HepG2 (cell line): ENCODE results near the gene FKBP1A. TPM values are rescaled to one million over a fixed set of nuclear protein-coding genes. Genes with fewer than 3 reads are reported as not detected.

ENCODE experiments used
- ATAC-seq: fragments of 200-7000 bp; cut with Tn5 transposase; 3 replicates; pipeline ENCODE4 v1.9.1; 2020; ENCODE audit warnings: mild to moderate bottlenecking, moderate library complexity
- BruUV-seq: library from RNA; stranded (reverse); fragments of 400-500 nt; replicated peaks from 2 replicates; lab custom pipeline; 2021; lab: Mats Ljungman, UMichigan
- CTCF ChIA-PET: fragments of 300-600 bp; formaldehyde crosslinking; extraction: SDS; loops from one replicate; lab custom pipeline; 2021; ENCODE audit warnings: low total read pairs, inconsistent platforms, low intra/inter-chr PET ratio; lab: Yijun Ruan, JAX
- POLR2A ChIA-PET: fragments of 350-600 bp; sonication (Branson Sonifier 250); formaldehyde crosslinking; loops from one replicate; lab custom pipeline; 2020; ENCODE audit warnings: antibody characterized with exemption, inconsistent platforms; lab: Yijun Ruan, JAX
- DNase-seq: peaks from one replicate; pipeline ENCODE4 v3.0.0-alpha.2; 2015; ENCODE audit warnings: low spot score
- FAIRE-seq: peaks from 3 replicates; lab custom pipeline; 2011; peaks lifted over from hg19 to GRCh38; lab: Jason Lieb, UNC
- H2AFZ ChIP-seq: one replicate; pipeline ENCODE4 v1.6.1; 2011; ENCODE audit warnings: low read length, inconsistent platforms
- H3K27ac ChIP-seq: fragments of 300-600 bp; 3 replicates; pipeline ENCODE4 v1.8.0; 2011; ENCODE audit warnings: mixed run types, mild to moderate bottlenecking, mixed read lengths, low read length, inconsistent platforms; ENCODE audit not compliant: insufficient read depth; ENCODE audit errors: extremely low read length
- H3K27me3 ChIP-seq, 2 experiments: fragments of 200-600 bp in 1 of 2; 2 replicates in 1 of 2; 3 replicates in 1 of 2; pipeline versions ENCODE4 v1.6.0 to v1.8.0; 2011; ENCODE audit warnings: low read length in 2 of 2, mild to moderate bottlenecking in 2 of 2, moderate library complexity in 2 of 2, inconsistent platforms in 1 of 2; ENCODE audit not compliant: insufficient read depth in 2 of 2, control insufficient read depth in 1 of 2
- H3K36me3 ChIP-seq, 2 experiments: fragments of 200-600 bp in 1 of 2; replicated peaks in 1 of 2; 2 replicates in 1 of 2; 3 replicates in 1 of 2; pipeline versions ENCODE4 v1.5.1 to v1.8.0; 2011; ENCODE audit warnings: low read length in 2 of 2, inconsistent platforms in 1 of 2; ENCODE audit not compliant: insufficient read depth in 2 of 2, control insufficient read depth in 1 of 2
- H3K4me1 ChIP-seq: 2 replicates; pipeline ENCODE4 v1.5.1; 2012; ENCODE audit warnings: low read length, inconsistent platforms; ENCODE audit not compliant: insufficient read depth
- H3K4me2 ChIP-seq: 2 replicates; pipeline ENCODE4 v1.6.0; 2011; ENCODE audit warnings: low read depth, low read length, inconsistent platforms
- H3K4me3 ChIP-seq, 3 experiments: fragments of 200-600 bp in 1 of 3; sonication (generic), shearing (Covaris generic) in 1 of 3; replicated peaks in 1 of 3; 2 replicates each; pipeline ENCODE4 v1.5.1; 2011 to 2016; ENCODE audit warnings: low read length in 3 of 3, inconsistent platforms in 2 of 3, low read depth in 2 of 3, mild to moderate bottlenecking in 2 of 3, control low read depth in 1 of 3, mixed read lengths in 1 of 3; ENCODE audit not compliant: insufficient read depth in 1 of 3
- H3K79me2 ChIP-seq: one replicate; pipeline ENCODE4 v1.6.1; 2011; ENCODE audit warnings: low read length, inconsistent platforms; ENCODE audit not compliant: insufficient read depth
- H3K9ac ChIP-seq: 2 replicates; pipeline ENCODE4 v1.6.0; 2011; ENCODE audit warnings: mild to moderate bottlenecking, low read depth, low read length, inconsistent platforms; ENCODE audit not compliant: insufficient read depth
- H3K9me3 ChIP-seq: 2 replicates; pipeline ENCODE4 v1.5.1; 2012; ENCODE audit warnings: mild to moderate bottlenecking, low read length
- H4K20me1 ChIP-seq: 2 replicates; pipeline ENCODE4 v1.6.0; 2011; ENCODE audit warnings: inconsistent platforms, mild to moderate bottlenecking, low read length, moderate library complexity; ENCODE audit not compliant: insufficient read depth
- EEA1 ChIP-seq: sonication (generic); formaldehyde crosslinking; IDR thresholded peaks from 2 replicates; pipeline ENCODE4 v1.5.1; 2020; ENCODE audit warnings: mild to moderate bottlenecking, missing genetic modification reagents, borderline replicate concordance
- GMEB2 ChIP-seq: IDR thresholded peaks from 2 replicates; pipeline ENCODE4 v1.6.1; 2016; ENCODE audit warnings: missing biosample characterization, missing genetic modification reagents, low read depth
- KDM5B ChIP-seq: sonication (generic); formaldehyde crosslinking; IDR thresholded peaks from 2 replicates; pipeline ENCODE4 v1.4.0; 2020; ENCODE audit warnings: missing genetic modification reagents, mild to moderate bottlenecking, borderline replicate concordance
- NAIF1 ChIP-seq: sonication (generic); formaldehyde crosslinking; IDR thresholded peaks from 2 replicates; pipeline ENCODE4 v1.5.0; 2020; ENCODE audit warnings: mild to moderate bottlenecking, missing genetic modification reagents, borderline replicate concordance
- SOX13 ChIP-seq, 3 experiments: fragments of 450-650 bp in 1 of 3; sonication (generic) in 1 of 3; formaldehyde crosslinking in 1 of 3; IDR thresholded peaks in 2 of 3; conservative IDR thresholded peaks in 1 of 3; 2 replicates each; pipeline versions ENCODE4 v1.5.0 to v1.6.1; 2016 to 2020; ENCODE audit warnings: antibody characterized with exemption in 1 of 3, mild to moderate bottlenecking in 1 of 3, missing compliant biosample characterization in 1 of 3, missing genetic modification reagents in 1 of 3, moderate library complexity in 1 of 3
- TBL1XR1 ChIP-seq: fragments of 150-350 bp; IDR thresholded peaks from 2 replicates; pipeline ENCODE4 v1.6.1; 2014; ENCODE audit warnings: borderline replicate concordance, low read length; ENCODE audit not compliant: partially characterized antibody
- TEAD3 ChIP-seq: optimal IDR thresholded peaks from 2 replicates; pipeline ENCODE3; 2016; ENCODE audit warnings: borderline replicate concordance
- ZBTB3 ChIP-seq: sonication (generic); formaldehyde crosslinking; IDR thresholded peaks from 2 replicates; pipeline ENCODE4 v1.4.0; 2020; ENCODE audit warnings: low read depth, mild to moderate bottlenecking, moderate library complexity, missing genetic modification reagents, borderline replicate concordance
- ZNF580 ChIP-seq: IDR thresholded peaks from 2 replicates; pipeline ENCODE4 v1.6.1; 2016; ENCODE audit warnings: low read depth, borderline replicate concordance
- ZNF639 ChIP-seq: conservative IDR thresholded peaks from 2 replicates; pipeline ENCODE4 v1.6.1; 2018; ENCODE audit warnings: missing genetic modification reagents
- WGBS: methylation state at CpG from one replicate; pipeline ENCODE4 v1.1.6; 2017; ENCODE audit warnings: low lambda C conversion rate; 5-methylcytosine and 5-hydroxymethylcytosine counted together
- in situ Hi-C: cut with HindIII; loops from 2 replicates; pipeline ENCODE4 v1.10.0; 2017; ENCODE audit warnings: low pct_unique_long_range_greater_than_20kb; ENCODE audit not compliant: extremely low pct_ligation_motif_present
- intact Hi-C: fragments of 100-400 bp; cut with micrococcal nuclease; formaldehyde crosslinking; loops from one replicate; pipeline ENCODE4 v1.10.0; 2022; ENCODE audit not compliant: unreplicated experiment
- polyA plus RNA-seq, 8 experiments: library from polyadenylated mRNA; depleted of rRNA in 3 of 8; stranded (reverse) in 7 of 8; unstranded in 1 of 8; fragments of >200 nt; fragmentation: Illumina TruSeq in 4 of 8; extraction: Trizol in 4 of 8; gene quantifications; 2 replicates each; pipeline versions ENCODE4 v1.2.1 to v1.2.3, GENCODE V29; 2011 to 2016; ENCODE audit warnings: low read depth in 4 of 8, missing spikeins in 1 of 8, mixed read lengths in 1 of 8; ENCODE audit not compliant: insufficient read depth in 1 of 8
- total RNA-seq, 5 experiments: library from RNA; depleted of rRNA; stranded (reverse); fragments of >200 nt; fragmentation: Illumina TruSeq; extraction: Trizol; gene quantifications; 2 replicates each; pipeline ENCODE4 v1.2.3, GENCODE V29; 2016; ENCODE audit warnings: low read depth in 1 of 5
- TF ChIP-seq, protein P1 (sequence below): sonication (generic); formaldehyde crosslinking; IDR thresholded peaks from 2 replicates; pipeline ENCODE4 v1.5.0; 2020; ENCODE audit warnings: mild to moderate bottlenecking, missing genetic modification reagents, borderline replicate concordance

FKBP1A gene
- total and polyA plus RNA-seq, 2 of the 13 experiments (the other 11 are each of a cell fraction or from before 2014, with no cell fraction given): 119 to 468 TPM

DNA sequence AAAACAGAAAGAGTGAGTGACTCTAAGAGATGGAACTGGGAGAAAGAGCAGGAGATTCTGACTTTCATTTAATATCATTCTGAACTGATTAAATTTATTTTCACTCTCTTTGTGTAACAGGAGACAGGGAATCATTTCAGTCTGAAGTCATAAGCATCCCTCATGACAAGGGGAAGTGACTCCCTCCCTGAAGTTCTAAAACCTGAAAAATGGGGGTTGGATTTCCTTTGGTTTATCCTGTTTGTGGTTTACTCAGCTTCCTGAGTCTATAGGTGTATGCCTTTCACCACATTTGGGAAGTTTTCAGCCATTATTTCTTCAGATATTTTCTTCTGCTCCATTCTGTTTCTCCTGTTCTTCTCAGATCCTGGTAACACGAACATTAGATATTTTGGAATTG is 3.4 kb upstream of the FKBP1A start:
- H3K4me2 ChIP-seq: no peak overlapping the region
- no peak overlapping the region for H3K27ac ChIP-seq
- FAIRE-seq (no peak), DNase-seq (no peak), ATAC-seq (no peak)
- no peak overlapping the region for H2AFZ ChIP-seq
- peaks cover 16% of the 10 kb centered on the region for H3K79me2 ChIP-seq
- ChIA-PET CTCF (no interaction called here), POLR2A (interaction anchor here (1.5 kb wide), 1 partner anchor 71 kb away, joined by 4 read pairs; no protein-coding TSS in a partner anchor)
- H3K36me3 ChIP-seq: no peaks in the 10 kb centered on the region
- no peaks in the 10 kb centered on the region for H3K9me3 ChIP-seq
- H4K20me1 ChIP-seq: peaks cover 9% of the 10 kb centered on the region
- peaks cover 54% of the 10 kb centered on the region for H3K4me1 ChIP-seq
- no peak overlapping the region for H3K9ac ChIP-seq
- BruUV-seq: no TSS peak
- in situ Hi-C loops: no loop called here
- 2% methylated on average over 1 of the region's 1 CpG for WGBS
- H3K27me3 ChIP-seq: peaks cover 0 to 28% of the 10 kb centered on the region in 2 experiments; a peak in 2 of 5 replicates
- intact Hi-C loops: loop anchor here (10.0 kb wide), 1 partner anchor 281 kb away; the partner anchor contains the start of gene PSMF1
- H3K4me3 ChIP-seq: no peak overlapping the region
- no peak for TF ChIP-seq ZBTB3 (CRISPR knock-in tag)
- TF ChIP-seq EEA1: no peak
- no peak for TF ChIP-seq SOX13 (IDR thresholded peaks at IDR 0.05)
- TF ChIP-seq SOX13 (CRISPR knock-in tag; conservative IDR thresholded peaks at IDR 0.05 in 1 of 2, IDR thresholded peaks at IDR 0.05 in 1 of 2): no peak
- TF ChIP-seq KDM5B (CRISPR knock-in tag): no peak
- TF ChIP-seq ZNF639 (CRISPR knock-in tag): no peak
- TF ChIP-seq GMEB2: no peak
- TF ChIP-seq NAIF1 (CRISPR knock-in tag): no peak
- no peak for TF ChIP-seq ZNF580 (CRISPR knock-in tag)
- TF ChIP-seq, protein P1, sequence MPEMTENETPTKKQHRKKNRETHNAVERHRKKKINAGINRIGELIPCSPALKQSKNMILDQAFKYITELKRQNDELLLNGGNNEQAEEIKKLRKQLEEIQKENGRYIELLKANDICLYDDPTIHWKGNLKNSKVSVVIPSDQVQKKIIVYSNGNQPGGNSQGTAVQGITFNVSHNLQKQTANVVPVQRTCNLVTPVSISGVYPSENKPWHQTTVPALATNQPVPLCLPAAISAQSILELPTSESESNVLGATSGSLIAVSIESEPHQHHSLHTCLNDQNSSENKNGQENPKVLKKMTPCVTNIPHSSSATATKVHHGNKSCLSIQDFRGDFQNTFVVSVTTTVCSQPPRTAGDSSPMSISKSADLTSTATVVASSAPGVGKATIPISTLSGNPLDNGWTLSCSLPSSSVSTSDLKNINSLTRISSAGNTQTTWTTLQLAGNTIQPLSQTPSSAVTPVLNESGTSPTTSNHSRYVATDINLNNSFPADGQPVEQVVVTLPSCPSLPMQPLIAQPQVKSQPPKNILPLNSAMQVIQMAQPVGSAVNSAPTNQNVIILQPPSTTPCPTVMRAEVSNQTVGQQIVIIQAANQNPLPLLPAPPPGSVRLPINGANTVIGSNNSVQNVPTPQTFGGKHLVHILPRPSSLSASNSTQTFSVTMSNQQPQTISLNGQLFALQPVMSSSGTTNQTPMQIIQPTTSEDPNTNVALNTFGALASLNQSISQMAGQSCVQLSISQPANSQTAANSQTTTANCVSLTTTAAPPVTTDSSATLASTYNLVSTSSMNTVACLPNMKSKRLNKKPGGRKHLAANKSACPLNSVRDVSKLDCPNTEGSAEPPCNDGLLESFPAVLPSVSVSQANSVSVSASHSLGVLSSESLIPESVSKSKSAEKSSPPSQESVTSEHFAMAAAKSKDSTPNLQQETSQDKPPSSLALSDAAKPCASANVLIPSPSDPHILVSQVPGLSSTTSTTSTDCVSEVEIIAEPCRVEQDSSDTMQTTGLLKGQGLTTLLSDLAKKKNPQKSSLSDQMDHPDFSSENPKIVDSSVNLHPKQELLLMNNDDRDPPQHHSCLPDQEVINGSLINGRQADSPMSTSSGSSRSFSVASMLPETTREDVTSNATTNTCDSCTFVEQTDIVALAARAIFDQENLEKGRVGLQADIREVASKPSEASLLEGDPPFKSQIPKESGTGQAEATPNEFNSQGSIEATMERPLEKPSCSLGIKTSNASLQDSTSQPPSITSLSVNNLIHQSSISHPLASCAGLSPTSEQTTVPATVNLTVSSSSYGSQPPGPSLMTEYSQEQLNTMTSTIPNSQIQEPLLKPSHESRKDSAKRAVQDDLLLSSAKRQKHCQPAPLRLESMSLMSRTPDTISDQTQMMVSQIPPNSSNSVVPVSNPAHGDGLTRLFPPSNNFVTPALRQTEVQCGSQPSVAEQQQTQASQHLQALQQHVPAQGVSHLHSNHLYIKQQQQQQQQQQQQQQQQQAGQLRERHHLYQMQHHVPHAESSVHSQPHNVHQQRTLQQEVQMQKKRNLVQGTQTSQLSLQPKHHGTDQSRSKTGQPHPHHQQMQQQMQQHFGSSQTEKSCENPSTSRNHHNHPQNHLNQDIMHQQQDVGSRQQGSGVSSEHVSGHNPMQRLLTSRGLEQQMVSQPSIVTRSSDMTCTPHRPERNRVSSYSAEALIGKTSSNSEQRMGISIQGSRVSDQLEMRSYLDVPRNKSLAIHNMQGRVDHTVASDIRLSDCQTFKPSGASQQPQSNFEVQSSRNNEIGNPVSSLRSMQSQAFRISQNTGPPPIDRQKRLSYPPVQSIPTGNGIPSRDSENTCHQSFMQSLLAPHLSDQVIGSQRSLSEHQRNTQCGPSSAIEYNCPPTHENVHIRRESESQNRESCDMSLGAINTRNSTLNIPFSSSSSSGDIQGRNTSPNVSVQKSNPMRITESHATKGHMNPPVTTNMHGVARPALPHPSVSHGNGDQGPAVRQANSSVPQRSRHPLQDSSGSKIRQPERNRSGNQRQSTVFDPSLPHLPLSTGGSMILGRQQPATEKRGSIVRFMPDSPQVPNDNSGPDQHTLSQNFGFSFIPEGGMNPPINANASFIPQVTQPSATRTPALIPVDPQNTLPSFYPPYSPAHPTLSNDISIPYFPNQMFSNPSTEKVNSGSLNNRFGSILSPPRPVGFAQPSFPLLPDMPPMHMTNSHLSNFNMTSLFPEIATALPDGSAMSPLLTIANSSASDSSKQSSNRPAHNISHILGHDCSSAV: no peak
- no peak for TF ChIP-seq TEAD3 (CRISPR knock-in tag)
- TF ChIP-seq TBL1XR1: no peak
